MCF 10A (cell line): ENCODE measurements around the gene KRT72. TPM values are rescaled to one million over a fixed set of nuclear protein-coding genes. Genes with fewer than 3 reads are reported as not detected.

Source experiments
- BruUV-seq: library from RNA; stranded (reverse); fragments of 400-500 nt; replicated peaks from 2 replicates; lab custom pipeline; 2021; lab: Mats Ljungman, UMichigan
- CTCF ChIA-PET: fragments of 300-600 bp; sonication (Branson Sonifier 250); formaldehyde crosslinking; extraction: SDS; loops from one replicate; lab custom pipeline; 2021; ENCODE audit warnings: antibody characterized with exemption, inconsistent platforms; lab: Yijun Ruan, JAX
- POLR2A ChIA-PET: fragments of 300-600, 350-650 bp; sonication (Branson Sonifier 250); formaldehyde crosslinking; extraction: SDS; loops from one replicate; lab custom pipeline; 2020; ENCODE audit warnings: antibody characterized with exemption, inconsistent platforms; lab: Yijun Ruan, JAX
- DNase-seq: peaks from one replicate; pipeline ENCODE4 v3.0.0-alpha.2; 2018; ENCODE audit not compliant: unreplicated experiment
- H3K27ac Mint-ChIP-seq: one replicate; pipeline ENCODE4 v1.8.0; 2022; ENCODE audit warnings: mild to moderate bottlenecking, low read depth, mixed read lengths; ENCODE audit not compliant: unreplicated experiment
- H3K27me3 Mint-ChIP-seq: one replicate; pipeline ENCODE4 v1.8.0; 2022; ENCODE audit warnings: mixed read lengths; ENCODE audit not compliant: insufficient read depth, unreplicated experiment
- H3K36me3 Mint-ChIP-seq: one replicate; pipeline ENCODE4 v1.8.0; 2022; ENCODE audit warnings: mild to moderate bottlenecking, moderate library complexity, mixed read lengths; ENCODE audit not compliant: insufficient read depth, unreplicated experiment
- H3K4me1 Mint-ChIP-seq: one replicate; pipeline ENCODE4 v1.8.0; 2022; ENCODE audit warnings: mixed read lengths; ENCODE audit not compliant: insufficient read depth, unreplicated experiment
- H3K4me3 Mint-ChIP-seq: one replicate; pipeline ENCODE4 v1.8.0; 2022; ENCODE audit warnings: mild to moderate bottlenecking, moderate library complexity, mixed read lengths; ENCODE audit not compliant: unreplicated experiment
- H3K9me3 Mint-ChIP-seq: one replicate; pipeline ENCODE4 v1.8.0; 2022; ENCODE audit warnings: mixed read lengths; ENCODE audit not compliant: unreplicated experiment
- intact Hi-C: fragments of 100-400 bp; cut with micrococcal nuclease; formaldehyde crosslinking; loops from 2 replicates; pipeline ENCODE4 v1.14.1; 2022
- total RNA-seq: library from RNA; stranded (reverse); gene quantifications from 2 replicates; pipeline ENCODE4 v1.2.3, GENCODE V29; 2022
- TF ChIP-seq, protein P1 (sequence below): fragments of 200-600 bp; IDR thresholded peaks from one replicate; pipeline ENCODE4 v1.8.0; 2022; ENCODE audit warnings: antibody characterized with exemption, mild to moderate bottlenecking; ENCODE audit not compliant: unreplicated experiment

Gene KRT72
- total RNA-seq, 1 experiment from 2014 or later = not detected

- H3K4me1 Mint-ChIP-seq = peaks cover 26% of the 10 kb centered on the region
- TF ChIP-seq, protein P1, sequence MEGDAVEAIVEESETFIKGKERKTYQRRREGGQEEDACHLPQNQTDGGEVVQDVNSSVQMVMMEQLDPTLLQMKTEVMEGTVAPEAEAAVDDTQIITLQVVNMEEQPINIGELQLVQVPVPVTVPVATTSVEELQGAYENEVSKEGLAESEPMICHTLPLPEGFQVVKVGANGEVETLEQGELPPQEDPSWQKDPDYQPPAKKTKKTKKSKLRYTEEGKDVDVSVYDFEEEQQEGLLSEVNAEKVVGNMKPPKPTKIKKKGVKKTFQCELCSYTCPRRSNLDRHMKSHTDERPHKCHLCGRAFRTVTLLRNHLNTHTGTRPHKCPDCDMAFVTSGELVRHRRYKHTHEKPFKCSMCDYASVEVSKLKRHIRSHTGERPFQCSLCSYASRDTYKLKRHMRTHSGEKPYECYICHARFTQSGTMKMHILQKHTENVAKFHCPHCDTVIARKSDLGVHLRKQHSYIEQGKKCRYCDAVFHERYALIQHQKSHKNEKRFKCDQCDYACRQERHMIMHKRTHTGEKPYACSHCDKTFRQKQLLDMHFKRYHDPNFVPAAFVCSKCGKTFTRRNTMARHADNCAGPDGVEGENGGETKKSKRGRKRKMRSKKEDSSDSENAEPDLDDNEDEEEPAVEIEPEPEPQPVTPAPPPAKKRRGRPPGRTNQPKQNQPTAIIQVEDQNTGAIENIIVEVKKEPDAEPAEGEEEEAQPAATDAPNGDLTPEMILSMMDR = no peak
- no peaks in the 10 kb centered on the region for H3K36me3 Mint-ChIP-seq
- CTCF ChIA-PET = interaction anchor here (0.9 to 14.9 kb wide), 4 partner anchors 58 to 403 kb away, joined by 3 to 366 read pairs (median 47); partner anchors contain the start of gene KRT5
- no peak overlapping the region for H3K4me3 Mint-ChIP-seq
- DNase-seq = no peak
- no TSS peak for BruUV-seq
- no peaks in the 10 kb centered on the region for H3K27me3 Mint-ChIP-seq
- POLR2A ChIA-PET = interaction anchor here (0.6 to 7.5 kb wide), 5 partner anchors 16 to 296 kb away, joined by 3 to 315 read pairs (median 4); partner anchors contain the start of gene KRT5
- intact Hi-C loops = no loop called here
- H3K27ac Mint-ChIP-seq = no peak overlapping the region
- no peaks in the 10 kb centered on the region for H3K9me3 Mint-ChIP-seq
These were observed 22.8 kb downstream of the KRT72 start for GRCh38 chr12:52578469-52578868.

GRCh38 chr12:52577316-52577715 lies 23.9 kb downstream of the KRT72 start:
- CTCF ChIA-PET = interaction anchor here (0.6 to 7.6 kb wide), 3 partner anchors 11 to 302 kb away, joined by 3 to 90 read pairs (median 3); partner anchors contain the start of gene KRT5
- Mint-ChIP-seq H3K27me3 (no peaks in the 10 kb centered on the region), H3K36me3 (no peaks in the 10 kb centered on the region), H3K27ac (no peak overlapping the region), H3K4me1 (peaks cover 26% of the 10 kb centered on the region), H3K9me3 (no peaks in the 10 kb centered on the region), H3K4me3 (no peak overlapping the region)
- TF ChIP-seq, protein P1 = no peak
- POLR2A ChIA-PET = interaction anchor here (1.4 kb wide), 1 partner anchor 57 kb away, joined by 6 read pairs; the partner anchor contains the start of gene KRT5
- DNase-seq = no peak
- intact Hi-C loops = no loop called here
- BruUV-seq = no TSS peak

- H3K27me3 Mint-ChIP-seq = no peaks in the 10 kb centered on the region
- no peaks in the 10 kb centered on the region for H3K9me3 Mint-ChIP-seq
- no TSS peak for BruUV-seq
- intact Hi-C loops = no loop called here
- ChIA-PET POLR2A (interaction anchor here (0.7 to 1.2 kb wide), 2 partner anchors 22 to 41 kb away, joined by 3 read pairs; no protein-coding TSS in a partner anchor), CTCF (interaction anchor here (1.2 to 1.5 kb wide), 3 partner anchors 304 to 363 kb away, joined by 3 to 4 read pairs (median 3); no protein-coding TSS in a partner anchor)
- peaks cover 13% of the 10 kb centered on the region for H3K4me1 Mint-ChIP-seq
- no peaks in the 10 kb centered on the region for H3K36me3 Mint-ChIP-seq
- H3K4me3 Mint-ChIP-seq = no peak overlapping the region
- no peak overlapping the region for H3K27ac Mint-ChIP-seq
- no peak for DNase-seq
- TF ChIP-seq, protein P1 = no peak
These were observed 25.3 kb downstream of the KRT72 start for GRCh38 chr12:52575948-52576347.

- H3K27me3 Mint-ChIP-seq = no peaks in the 10 kb centered on the region
These were observed 26.0 kb downstream of the KRT72 start for GRCh38 chr12:52575256-52575655.

More at GRCh38 chr12:52575256-52575655, 26.0 kb downstream of the KRT72 start:
- Mint-ChIP-seq H3K4me3 (no peak overlapping the region), H3K9me3 (no peaks in the 10 kb centered on the region), H3K4me1 (peaks cover 6% of the 10 kb centered on the region), H3K27ac (no peak overlapping the region), H3K36me3 (no peaks in the 10 kb centered on the region)
- intact Hi-C loops = no loop called here
- POLR2A ChIA-PET = interaction anchor here (1.1 to 2.2 kb wide), 2 partner anchors 51 to 55 kb away, joined by 4 to 6 read pairs; partner anchors contain the start of gene KRT5
- CTCF ChIA-PET = interaction anchor here (0.6 to 1.4 kb wide), 6 partner anchors 262 to 405 kb away, joined by 3 to 4 read pairs (median 3); no protein-coding TSS in a partner anchor
- no TSS peak for BruUV-seq
- TF ChIP-seq, protein P1 = no peak
- no peak for DNase-seq
